Sigmoid colon (tissue), 4 donors: Measurements from ENCODE around the gene OSCP1.

Source experiments
- CTCF ChIP-seq, 4 experiments: fragments of 450-650 bp in 3 of 4; fragments of 200-600 bp in 1 of 4; IDR thresholded peaks; one replicate each; pipeline ENCODE4 v1.5.1; 2016 to 2019; ENCODE audit warnings: antibody characterized with exemption in 4 of 4, mild to moderate bottlenecking in 3 of 4, moderate library complexity in 2 of 4
- EP300 ChIP-seq, 4 donors: sonication (generic); formaldehyde crosslinking; IDR thresholded peaks; one replicate each; pipeline ENCODE4 v1.6.1; 2017; ENCODE audit warnings: antibody characterized with exemption in 4 of 4
- POLR2A ChIP-seq, 2 donors: fragments of 450-650 bp; IDR thresholded peaks; one replicate each; pipeline ENCODE4 v1.6.1; 2016; ENCODE audit warnings: antibody characterized with exemption in 2 of 2, mild to moderate bottlenecking in 2 of 2, moderate library complexity in 2 of 2
- POLR2AphosphoS5 ChIP-seq, 4 donors: sonication (generic); formaldehyde crosslinking; IDR thresholded peaks; one replicate each; pipeline ENCODE4 v1.6.1; 2017; ENCODE audit warnings: antibody characterized with exemption in 4 of 4

- TF ChIP-seq CTCF (IDR thresholded peaks at IDR 0.05) (no peak), EP300 (IDR thresholded peaks at IDR 0.05) (no peak), POLR2AphosphoS5 (IDR thresholded peaks at IDR 0.05) (no peak), POLR2A (IDR thresholded peaks at IDR 0.05) (no peak)
Measured at GRCh38 chr1:36481091-36481490, 30.8 kb upstream of the OSCP1 start.
